PC-9 (cell line): Measurements from ENCODE around the gene APLF.

Source experiments
- CTCF ChIP-seq: fragments of 200-600 bp; sonication (generic); conservative IDR thresholded peaks from 2 replicates; pipeline ENCODE4 v1.6.1; 2017; ENCODE audit warnings: mixed run types, antibody characterized with exemption, mild to moderate bottlenecking, moderate library complexity
- EZH2 ChIP-seq: fragments of 200-600 bp; sonication (generic); IDR thresholded peaks from 2 replicates; pipeline ENCODE4 v1.8.0; 2017; ENCODE audit warnings: antibody characterized with exemption, low read depth

GRCh38 chr2:68564426-68564825 is 97.0 kb downstream of the APLF start:
- no peak for TF ChIP-seq CTCF
- TF ChIP-seq EZH2: no peak
